CD14-positive monocyte (primary cell): ENCODE data around the gene CACNA1D. TPM values are rescaled to one million over a fixed set of nuclear protein-coding genes. Genes with fewer than 3 reads are reported as not detected.

Experiments
- DNase-seq, 3 donors: peaks; one replicate each; pipeline ENCODE4 v3.0.0-alpha.2; 2011 to 2022
- H2AFZ ChIP-seq: 2 replicates; pipeline ENCODE4 v1.6.0; 2012; ENCODE audit warnings: mild to moderate bottlenecking, low read depth, low read length, inconsistent platforms; ENCODE audit not compliant: insufficient read depth, poor library complexity, severe bottlenecking
- H3K27ac ChIP-seq, 2 donors: 1 replicate in 1 of 2; 2 replicates in 1 of 2; pipeline ENCODE4 v1.5.1; 2012 to 2013; ENCODE audit warnings: low read length in 2 of 2, control low read depth in 1 of 2, inconsistent platforms in 1 of 2, low read depth in 1 of 2, mild to moderate bottlenecking in 1 of 2
- H3K27me3 ChIP-seq, 2 donors: one replicate each; pipeline versions ENCODE4 v1.6.0 to v1.6.1; 2011 to 2013; ENCODE audit warnings: low read length in 2 of 2; ENCODE audit not compliant: control insufficient read depth in 2 of 2, insufficient read depth in 2 of 2
- H3K36me3 ChIP-seq, 2 donors: replicated peaks in 1 of 2; 1 replicate in 1 of 2; 2 replicates in 1 of 2; pipeline versions ENCODE4 v1.5.1 to v1.6.1; 2012 to 2013; ENCODE audit warnings: low read length in 2 of 2, control low read depth in 1 of 2, inconsistent platforms in 1 of 2, mild to moderate bottlenecking in 1 of 2; ENCODE audit not compliant: insufficient read depth in 2 of 2, control insufficient read depth in 1 of 2
- H3K4me1 ChIP-seq, 2 donors: 1 replicate in 1 of 2; 2 replicates in 1 of 2; pipeline versions ENCODE4 v1.5.1 to v1.6.1; 2012 to 2013; ENCODE audit warnings: low read length in 2 of 2, control low read depth in 1 of 2, inconsistent platforms in 1 of 2, mild to moderate bottlenecking in 1 of 2, moderate library complexity in 1 of 2; ENCODE audit not compliant: insufficient read depth in 2 of 2, control insufficient read depth in 1 of 2
- H3K4me2 ChIP-seq: replicated peaks from 2 replicates; pipeline ENCODE3; 2012; ENCODE audit warnings: low read length, moderate library complexity, mild to moderate bottlenecking; ENCODE audit not compliant: poor library complexity, severe bottlenecking; ENCODE audit errors: extremely low read depth
- H3K4me3 ChIP-seq, 3 experiments: fragments of 200-600 bp in 1 of 3; sonication (generic) in 1 of 3; replicated peaks in 1 of 3; 1 replicate in 2 of 3; 2 replicates in 1 of 3; pipeline ENCODE4 v1.5.1; 2011 to 2013; ENCODE audit warnings: low read length in 3 of 3, mild to moderate bottlenecking in 3 of 3, control low read depth in 2 of 3, low read depth in 2 of 3, inconsistent platforms in 1 of 3, moderate library complexity in 1 of 3
- H3K79me2 ChIP-seq: 2 replicates; pipeline ENCODE4 v1.6.0; 2012; ENCODE audit warnings: mild to moderate bottlenecking, control low read depth, inconsistent platforms, low read length, moderate library complexity; ENCODE audit not compliant: insufficient read depth
- H3K9ac ChIP-seq: 2 replicates; pipeline ENCODE4 v1.6.0; 2017; ENCODE audit warnings: low read length, mild to moderate bottlenecking; ENCODE audit not compliant: insufficient read depth, poor library complexity, severe bottlenecking
- H3K9me3 ChIP-seq, 2 donors: replicated peaks in 1 of 2; 1 replicate in 1 of 2; 2 replicates in 1 of 2; pipeline versions ENCODE4 v1.5.1 to v1.6.1; 2012 to 2013; ENCODE audit warnings: low read length in 2 of 2, control low read depth in 1 of 2; ENCODE audit not compliant: control insufficient read depth in 1 of 2, insufficient read depth in 1 of 2
- H4K20me1 ChIP-seq: 2 replicates; pipeline ENCODE4 v1.6.0; 2012; ENCODE audit warnings: mild to moderate bottlenecking, low read length, control low read depth, moderate library complexity; ENCODE audit not compliant: insufficient read depth
- H3K27ac Mint-ChIP-seq, 7 donors: one replicate each; pipeline ENCODE4 v1.8.0; 2020; ENCODE audit warnings: mild to moderate bottlenecking in 7 of 7, mixed read lengths in 7 of 7, moderate library complexity in 6 of 7, inconsistent platforms in 2 of 7
- H3K27me3 Mint-ChIP-seq, 3 donors: one replicate each; pipeline ENCODE4 v1.8.0; 2021 to 2022; ENCODE audit warnings: low read depth in 3 of 3, mild to moderate bottlenecking in 3 of 3, mixed read lengths in 3 of 3, moderate library complexity in 3 of 3, inconsistent platforms in 1 of 3
- H3K36me3 Mint-ChIP-seq, 2 donors: one replicate each; pipeline ENCODE4 v1.8.0; 2020; ENCODE audit warnings: mixed read lengths in 2 of 2, inconsistent platforms in 1 of 2, mild to moderate bottlenecking in 1 of 2
- H3K4me1 Mint-ChIP-seq: one replicate; pipeline ENCODE4 v1.8.0; 2020; ENCODE audit warnings: mild to moderate bottlenecking, mixed read lengths
- H3K4me3 Mint-ChIP-seq, 2 donors: one replicate each; pipeline ENCODE4 v1.8.0; 2020; ENCODE audit warnings: mild to moderate bottlenecking in 2 of 2, mixed read lengths in 2 of 2, moderate library complexity in 1 of 2
- H3K9me3 Mint-ChIP-seq, 7 donors: one replicate each; pipeline ENCODE4 v1.8.0; 2020 to 2022; ENCODE audit warnings: mixed read lengths in 7 of 7, mild to moderate bottlenecking in 6 of 7, moderate library complexity in 6 of 7, inconsistent platforms in 2 of 7
- WGBS: methylation state at CpG from one replicate; pipeline ENCODE4 v1.1.5; 2013; ENCODE audit warnings: missing lambda C conversion rate; ENCODE audit not compliant: insufficient coverage; 5-methylcytosine and 5-hydroxymethylcytosine counted together
- intact Hi-C, 2 donors: fragments of 100-400 bp; cut with micrococcal nuclease; formaldehyde crosslinking; loops; one replicate each; pipeline versions ENCODE4 v1.15.0 to v1.15.1; 2023
- polyA plus RNA-seq, 3 donors: library from polyadenylated mRNA; depleted of rRNA in 1 of 3; unstranded in 2 of 3; stranded (reverse) in 1 of 3; fragments of 300-500 nt in 2 of 3; fragments of >200 nt in 1 of 3; fragmentation: Illumina TruSeq in 2 of 3; gene quantifications; 1 replicate in 2 of 3; 2 replicates in 1 of 3; pipeline ENCODE4 v1.2.3, GENCODE V29; 2012 to 2021
- TF ChIP-seq, protein P1 (sequence below): fragments of 200-600 bp; IDR thresholded peaks from one replicate; pipeline ENCODE4 v1.8.0; 2022; ENCODE audit warnings: antibody characterized with exemption, mild to moderate bottlenecking

The CACNA1D gene
- polyA plus RNA-seq, 3 donors, result 0.29 to 1.2 (median 0.98) TPM

DNA sequence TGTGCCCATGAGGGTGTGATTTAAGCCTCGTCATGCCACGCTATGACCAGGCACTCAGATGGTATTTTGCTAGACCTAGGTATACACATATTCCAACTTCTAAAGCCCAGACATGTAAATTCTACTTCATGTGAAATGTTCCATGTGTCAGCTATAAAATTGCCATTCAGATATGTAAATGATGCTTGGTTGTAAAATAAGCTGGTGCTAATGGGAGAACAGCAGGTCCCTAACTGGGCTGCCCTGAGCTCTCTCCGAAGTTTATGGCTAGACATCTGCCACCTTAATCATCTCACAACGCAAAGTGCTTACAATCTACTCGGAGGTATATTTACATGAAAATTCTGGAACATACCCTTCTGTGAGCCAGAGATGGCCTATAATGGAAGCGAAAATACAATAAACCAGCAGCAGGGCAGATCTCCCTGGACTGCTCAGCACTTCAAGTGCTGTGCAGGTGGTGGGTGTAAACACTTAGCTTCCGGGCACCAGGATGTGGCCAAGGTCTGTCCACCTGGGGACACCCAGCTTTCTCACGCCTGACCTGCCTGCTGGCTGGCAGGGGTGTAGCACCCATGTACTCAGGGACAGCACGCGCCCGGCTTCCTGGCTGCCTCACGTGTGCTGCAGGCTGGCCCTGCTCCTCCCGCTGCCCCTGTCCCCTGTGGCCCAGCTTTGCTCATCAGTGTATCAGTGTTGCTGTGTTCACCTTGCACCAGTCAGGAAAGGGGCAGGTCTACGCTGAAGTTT lies 269.8 kb downstream of the CACNA1D start:
- H3K27ac ChIP-seq, result no peak overlapping the region
- no peaks in the 10 kb centered on the region for H4K20me1 ChIP-seq
- Mint-ChIP-seq H3K36me3 (no peaks in the 10 kb centered on the region), H3K4me1 (no peaks in the 10 kb centered on the region), H3K27me3 (peaks cover 8 to 13% (median 12%) of the 10 kb centered on the region in 3 donors), H3K27ac (no peak overlapping the region), H3K4me3 (no peak overlapping the region), H3K9me3 (no peaks in the 10 kb centered on the region)
- H3K4me3 ChIP-seq, result no peak overlapping the region
- H2AFZ ChIP-seq, result no peak overlapping the region
- H3K27me3 ChIP-seq, result no peaks in the 10 kb centered on the region
- WGBS, result 92% methylated on average over 12 of the region's 14 CpGs
- H3K9me3 ChIP-seq, result no peaks in the 10 kb centered on the region
- H3K4me1 ChIP-seq, result no peaks in the 10 kb centered on the region
- no peak overlapping the region for H3K4me2 ChIP-seq
- no peak overlapping the region for H3K9ac ChIP-seq
- TF ChIP-seq, protein P1, sequence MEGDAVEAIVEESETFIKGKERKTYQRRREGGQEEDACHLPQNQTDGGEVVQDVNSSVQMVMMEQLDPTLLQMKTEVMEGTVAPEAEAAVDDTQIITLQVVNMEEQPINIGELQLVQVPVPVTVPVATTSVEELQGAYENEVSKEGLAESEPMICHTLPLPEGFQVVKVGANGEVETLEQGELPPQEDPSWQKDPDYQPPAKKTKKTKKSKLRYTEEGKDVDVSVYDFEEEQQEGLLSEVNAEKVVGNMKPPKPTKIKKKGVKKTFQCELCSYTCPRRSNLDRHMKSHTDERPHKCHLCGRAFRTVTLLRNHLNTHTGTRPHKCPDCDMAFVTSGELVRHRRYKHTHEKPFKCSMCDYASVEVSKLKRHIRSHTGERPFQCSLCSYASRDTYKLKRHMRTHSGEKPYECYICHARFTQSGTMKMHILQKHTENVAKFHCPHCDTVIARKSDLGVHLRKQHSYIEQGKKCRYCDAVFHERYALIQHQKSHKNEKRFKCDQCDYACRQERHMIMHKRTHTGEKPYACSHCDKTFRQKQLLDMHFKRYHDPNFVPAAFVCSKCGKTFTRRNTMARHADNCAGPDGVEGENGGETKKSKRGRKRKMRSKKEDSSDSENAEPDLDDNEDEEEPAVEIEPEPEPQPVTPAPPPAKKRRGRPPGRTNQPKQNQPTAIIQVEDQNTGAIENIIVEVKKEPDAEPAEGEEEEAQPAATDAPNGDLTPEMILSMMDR, result no peak
- no peaks in the 10 kb centered on the region for H3K79me2 ChIP-seq
- no peaks in the 10 kb centered on the region for H3K36me3 ChIP-seq
- no peak for DNase-seq
- intact Hi-C loops, result no loop called here

DNA sequence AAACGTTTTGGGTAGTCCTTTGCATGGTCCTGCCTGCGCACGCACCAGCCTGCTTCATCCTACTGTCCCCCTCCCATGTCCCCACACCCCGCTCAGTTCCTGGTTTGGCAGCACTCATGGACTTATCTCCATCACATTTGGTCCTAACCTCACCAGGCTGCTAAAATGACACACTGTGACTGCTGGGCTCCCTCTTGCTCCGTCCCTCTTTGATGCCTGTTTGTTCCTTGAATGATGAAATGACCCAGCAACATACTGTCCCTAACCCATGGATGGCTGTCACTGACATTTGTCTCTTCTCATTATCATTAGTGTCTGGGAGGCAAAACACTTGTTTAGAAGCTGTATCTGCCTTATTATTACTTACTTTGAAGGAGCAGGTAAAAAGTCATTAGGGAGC lies 271.3 kb downstream of the CACNA1D start:
- Mint-ChIP-seq H3K36me3 (no peaks in the 10 kb centered on the region), H3K27ac (no peak overlapping the region), H3K9me3 (no peaks in the 10 kb centered on the region), H3K27me3 (peaks cover 7 to 19% (median 13%) of the 10 kb centered on the region in 3 donors), H3K4me3 (no peak overlapping the region), H3K4me1 (no peaks in the 10 kb centered on the region)
- no peaks in the 10 kb centered on the region for H3K4me1 ChIP-seq
- intact Hi-C loops, result no loop called here
- H3K9ac ChIP-seq, result no peak overlapping the region
- H3K4me2 ChIP-seq, result no peak overlapping the region
- no peak for DNase-seq
- no peaks in the 10 kb centered on the region for H3K9me3 ChIP-seq
- H3K4me3 ChIP-seq, result no peak overlapping the region
- TF ChIP-seq, protein P1, result no peak
- H3K79me2 ChIP-seq, result no peaks in the 10 kb centered on the region
- no peaks in the 10 kb centered on the region for H3K27me3 ChIP-seq
- 98% methylated on average over 5 of the region's 5 CpGs for WGBS
- no peaks in the 10 kb centered on the region for H4K20me1 ChIP-seq
- H2AFZ ChIP-seq, result no peak overlapping the region
- H3K36me3 ChIP-seq, result no peaks in the 10 kb centered on the region
- H3K27ac ChIP-seq, result no peak overlapping the region
